Measurements from ENCODE around the gene PAPPA. TPM values are rescaled to one million over a fixed set of nuclear protein-coding genes. Genes with fewer than 3 reads are reported as not detected.

The PAPPA gene
- total and polyA plus RNA-seq, 2 of the 8 experiments (the other 6 are each of a cell fraction or from before 2014, with no cell fraction given), result 0.18 to 0.63 TPM

DNA sequence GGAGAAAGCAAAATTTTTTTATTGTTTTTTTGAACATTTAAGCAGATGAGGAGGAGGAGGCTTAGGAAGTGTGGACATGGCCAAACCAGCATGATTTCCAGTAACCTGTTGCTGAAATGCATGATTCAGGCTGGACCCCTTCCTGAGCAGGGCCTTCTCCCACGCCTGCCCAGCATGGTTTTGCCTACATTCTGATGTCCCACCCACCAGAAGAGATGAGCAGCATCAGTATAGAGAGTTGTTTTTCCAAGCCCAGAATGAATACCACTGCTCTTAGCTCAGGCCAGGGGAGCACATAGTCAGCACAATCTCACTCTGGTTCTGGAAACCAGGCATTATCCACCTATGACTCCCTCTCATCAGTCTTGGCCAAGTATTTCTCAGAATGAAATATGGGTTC lies 90.1 kb downstream of the PAPPA start (continued):
- TF ChIP-seq SIRT6 (IDR thresholded peaks at IDR 0.05; ENCODE audit: low read length) (no peak), SIN3A (conservative IDR thresholded peaks at IDR 0.05 in 1 of 2, IDR thresholded peaks at IDR 0.05 in 1 of 2; ENCODE audit: low read depth in 1 of 2, low read length in 2 of 2) (no peak), ASH2L (IDR thresholded peaks at IDR 0.05; ENCODE audit: low read length) (no peak), RBBP5 (IDR thresholded peaks at IDR 0.05; ENCODE audit: borderline replicate concordance, low read depth, low read length) (no peak)
- TF ChIP-seq, protein P1, sequence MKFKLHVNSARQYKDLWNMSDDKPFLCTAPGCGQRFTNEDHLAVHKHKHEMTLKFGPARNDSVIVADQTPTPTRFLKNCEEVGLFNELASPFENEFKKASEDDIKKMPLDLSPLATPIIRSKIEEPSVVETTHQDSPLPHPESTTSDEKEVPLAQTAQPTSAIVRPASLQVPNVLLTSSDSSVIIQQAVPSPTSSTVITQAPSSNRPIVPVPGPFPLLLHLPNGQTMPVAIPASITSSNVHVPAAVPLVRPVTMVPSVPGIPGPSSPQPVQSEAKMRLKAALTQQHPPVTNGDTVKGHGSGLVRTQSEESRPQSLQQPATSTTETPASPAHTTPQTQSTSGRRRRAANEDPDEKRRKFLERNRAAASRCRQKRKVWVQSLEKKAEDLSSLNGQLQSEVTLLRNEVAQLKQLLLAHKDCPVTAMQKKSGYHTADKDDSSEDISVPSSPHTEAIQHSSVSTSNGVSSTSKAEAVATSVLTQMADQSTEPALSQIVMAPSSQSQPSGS (IDR thresholded peaks at IDR 0.05; ENCODE audit: low read length), result no peak

All from H1 (cell line).